Esophagus muscularis mucosa (tissue), 4 donors: ENCODE data around the gene USF3. TPM values are rescaled to one million over a fixed set of nuclear protein-coding genes. Genes with fewer than 3 reads are reported as not detected.

ENCODE experiments used
- DNase-seq: peaks from one replicate; pipeline ENCODE4 v3.0.0-alpha.2; 2017; ENCODE audit errors: extremely low spot score
- H3K27ac ChIP-seq, 4 donors: fragments of 200-600 bp; sonication (generic); replicated peaks in 1 of 4; 1 replicate in 3 of 4; 2 replicates in 1 of 4; pipeline ENCODE4 v1.5.1; 2016 to 2019; ENCODE audit warnings: mild to moderate bottlenecking in 1 of 4
- H3K27me3 ChIP-seq, 4 donors: fragments of 200-600 bp; sonication (generic); one replicate each; pipeline versions ENCODE4 v1.5.1 to v1.6.0; 2016 to 2019
- H3K36me3 ChIP-seq, 4 donors: fragments of 200-600 bp; sonication (generic); one replicate each; pipeline ENCODE4 v1.5.1; 2016 to 2019
- H3K4me1 ChIP-seq, 4 donors: fragments of 200-600 bp; sonication (generic); one replicate each; pipeline ENCODE4 v1.5.1; 2016 to 2019
- H3K4me3 ChIP-seq, 4 donors: fragments of 200-600 bp; sonication (generic); 1 replicate in 2 of 4; 2 replicates in 2 of 4; pipeline ENCODE4 v1.5.1; 2016 to 2019; ENCODE audit warnings: mild to moderate bottlenecking in 4 of 4, moderate library complexity in 1 of 4
- H3K9me3 ChIP-seq, 4 donors: fragments of 200-600 bp; sonication (generic); 1 replicate in 3 of 4; 2 replicates in 1 of 4; pipeline ENCODE4 v1.5.1; 2016 to 2019
- EP300 ChIP-seq: sonication (generic); formaldehyde crosslinking; IDR thresholded peaks from one replicate; pipeline ENCODE4 v1.6.1; 2017; ENCODE audit warnings: antibody characterized with exemption
- POLR2A ChIP-seq: fragments of 450-650 bp; IDR thresholded peaks from one replicate; pipeline ENCODE4 v1.6.1; 2017; ENCODE audit warnings: antibody characterized with exemption, moderate library complexity, mild to moderate bottlenecking, low read depth
- POLR2AphosphoS5 ChIP-seq, 2 donors: sonication (generic); formaldehyde crosslinking; IDR thresholded peaks; one replicate each; pipeline ENCODE4 v1.6.1; 2017; ENCODE audit warnings: antibody characterized with exemption in 2 of 2
- WGBS: methylation state at CpG from one replicate; pipeline ENCODE4 v1.1.5; 2018; 5-methylcytosine and 5-hydroxymethylcytosine counted together
- intact Hi-C: fragments of 100-400 bp; cut with DNase I; formaldehyde crosslinking; loops from one replicate; pipeline ENCODE4 v1.15.1; 2023
- total RNA-seq, 4 donors: library from RNA; depleted of rRNA; stranded (reverse); fragments of >200 nt; gene quantifications; one replicate each; pipeline versions ENCODE4 v1.1.0 to v1.2.1, GENCODE V29; 2016
- TF ChIP-seq, protein P1 (sequence below), 3 experiments: fragments of 200-600 bp in 2 of 3; fragments of 450-650 bp in 1 of 3; sonication (generic) in 2 of 3; IDR thresholded peaks; one replicate each; pipeline ENCODE4 v1.5.1; 2017 to 2019; ENCODE audit warnings: antibody characterized with exemption in 3 of 3, mild to moderate bottlenecking in 2 of 3, moderate library complexity in 1 of 3

Gene USF3
- total RNA-seq, 4 donors from 2014 or later = 20.8 to 28.6 (median 25.0) TPM

GRCh38 chr3:113662824-113663223, 33.6 kb downstream of the USF3 start:
- H3K36me3 ChIP-seq = peaks cover 0 to 62% (median 28%) of the 10 kb centered on the region in 4 donors
- no peak for DNase-seq
- peaks cover 9 to 42% (median 25%) of the 10 kb centered on the region in 4 donors for H3K4me1 ChIP-seq
- 62% methylated on average over 1 of the region's 1 CpG for WGBS
- TF ChIP-seq EP300 (no peak), POLR2A (no peak), POLR2AphosphoS5 (IDR thresholded peaks at IDR 0.05) (no peak)
- TF ChIP-seq, protein P1, sequence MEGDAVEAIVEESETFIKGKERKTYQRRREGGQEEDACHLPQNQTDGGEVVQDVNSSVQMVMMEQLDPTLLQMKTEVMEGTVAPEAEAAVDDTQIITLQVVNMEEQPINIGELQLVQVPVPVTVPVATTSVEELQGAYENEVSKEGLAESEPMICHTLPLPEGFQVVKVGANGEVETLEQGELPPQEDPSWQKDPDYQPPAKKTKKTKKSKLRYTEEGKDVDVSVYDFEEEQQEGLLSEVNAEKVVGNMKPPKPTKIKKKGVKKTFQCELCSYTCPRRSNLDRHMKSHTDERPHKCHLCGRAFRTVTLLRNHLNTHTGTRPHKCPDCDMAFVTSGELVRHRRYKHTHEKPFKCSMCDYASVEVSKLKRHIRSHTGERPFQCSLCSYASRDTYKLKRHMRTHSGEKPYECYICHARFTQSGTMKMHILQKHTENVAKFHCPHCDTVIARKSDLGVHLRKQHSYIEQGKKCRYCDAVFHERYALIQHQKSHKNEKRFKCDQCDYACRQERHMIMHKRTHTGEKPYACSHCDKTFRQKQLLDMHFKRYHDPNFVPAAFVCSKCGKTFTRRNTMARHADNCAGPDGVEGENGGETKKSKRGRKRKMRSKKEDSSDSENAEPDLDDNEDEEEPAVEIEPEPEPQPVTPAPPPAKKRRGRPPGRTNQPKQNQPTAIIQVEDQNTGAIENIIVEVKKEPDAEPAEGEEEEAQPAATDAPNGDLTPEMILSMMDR (IDR thresholded peaks at IDR 0.05) = no peak
- H3K27ac ChIP-seq = peak overlapping the region; percentile 45 to 70 (median 64)
- no peaks in the 10 kb centered on the region for H3K9me3 ChIP-seq
- H3K4me3 ChIP-seq = no peak overlapping the region
- intact Hi-C loops = no loop called here
- H3K27me3 ChIP-seq = no peaks in the 10 kb centered on the region

- intact Hi-C loops = no loop called here
- H3K4me3 ChIP-seq = no peak overlapping the region
- no peak for DNase-seq
- no peaks in the 10 kb centered on the region for H3K27me3 ChIP-seq
- 44% methylated on average over 4 of the region's 4 CpGs for WGBS
- no peak for TF ChIP-seq POLR2A
- TF ChIP-seq POLR2AphosphoS5 (IDR thresholded peaks at IDR 0.05) = peak; percentile 39 to 40
- peak overlapping the region; percentile 61 to 70 (median 65) for H3K27ac ChIP-seq
- peaks cover 9 to 35% (median 20%) of the 10 kb centered on the region in 4 donors for H3K4me1 ChIP-seq
- H3K36me3 ChIP-seq = peaks cover 0 to 62% (median 35%) of the 10 kb centered on the region in 4 donors
- no peaks in the 10 kb centered on the region for H3K9me3 ChIP-seq
Measured at GRCh38 chr3:113660896-113661295, 35.5 kb downstream of the USF3 start.

- 93% methylated on average over 2 of the region's 2 CpGs for WGBS
- no peak for DNase-seq
- H3K36me3 ChIP-seq = peaks cover 0 to 58% (median 32%) of the 10 kb centered on the region in 4 donors
- no peaks in the 10 kb centered on the region for H3K9me3 ChIP-seq
- TF ChIP-seq POLR2A = no peak
- TF ChIP-seq, protein P1 (IDR thresholded peaks at IDR 0.05) = no peak
- TF ChIP-seq POLR2AphosphoS5 (IDR thresholded peaks at IDR 0.05) = no peak
- TF ChIP-seq EP300 = no peak
- peaks cover 9 to 35% (median 23%) of the 10 kb centered on the region in 4 donors for H3K4me1 ChIP-seq
- no peak overlapping the region for H3K4me3 ChIP-seq
- intact Hi-C loops = no loop called here
- H3K27ac ChIP-seq = peak overlapping the region; percentile 61 to 70 (median 65)
- H3K27me3 ChIP-seq = no peaks in the 10 kb centered on the region
Measured at GRCh38 chr3:113660458-113660857, 36.0 kb downstream of the USF3 start.

DNA sequence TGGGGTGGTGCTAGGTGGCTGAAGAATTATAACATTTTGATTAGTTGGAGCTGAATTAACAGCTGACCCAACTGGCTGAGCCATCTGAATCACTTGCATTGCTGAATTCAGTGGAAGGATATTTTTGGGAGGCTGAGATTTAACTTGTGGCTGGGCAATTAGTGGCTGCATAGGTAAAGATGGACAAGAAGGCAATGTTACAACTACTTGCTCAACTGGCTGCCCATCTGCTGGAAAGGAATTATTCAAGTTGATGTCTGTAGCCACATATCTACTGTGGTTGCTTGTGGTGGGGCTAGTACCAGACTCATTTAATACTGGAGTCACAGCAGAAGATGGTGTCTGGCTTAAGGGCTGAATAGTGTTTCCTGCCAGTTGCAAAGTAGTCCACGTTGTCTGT, 36.4 kb downstream of the USF3 start:
- TF ChIP-seq, protein P1 (IDR thresholded peaks at IDR 0.05) = no peak
- TF ChIP-seq POLR2A (no peak), EP300 (no peak), POLR2AphosphoS5 (IDR thresholded peaks at IDR 0.05) (no peak)
- peak overlapping the region; percentile 61 to 70 (median 65) for H3K27ac ChIP-seq
- no peak for DNase-seq
- intact Hi-C loops = no loop called here
- no peaks in the 10 kb centered on the region for H3K27me3 ChIP-seq
- H3K4me3 ChIP-seq = no peak overlapping the region
- peaks cover 0 to 55% (median 30%) of the 10 kb centered on the region in 4 donors for H3K36me3 ChIP-seq
- WGBS = 94% methylated on average over 1 of the region's 1 CpG
- no peaks in the 10 kb centered on the region for H3K9me3 ChIP-seq
- peaks cover 11 to 39% (median 27%) of the 10 kb centered on the region in 4 donors for H3K4me1 ChIP-seq

DNA sequence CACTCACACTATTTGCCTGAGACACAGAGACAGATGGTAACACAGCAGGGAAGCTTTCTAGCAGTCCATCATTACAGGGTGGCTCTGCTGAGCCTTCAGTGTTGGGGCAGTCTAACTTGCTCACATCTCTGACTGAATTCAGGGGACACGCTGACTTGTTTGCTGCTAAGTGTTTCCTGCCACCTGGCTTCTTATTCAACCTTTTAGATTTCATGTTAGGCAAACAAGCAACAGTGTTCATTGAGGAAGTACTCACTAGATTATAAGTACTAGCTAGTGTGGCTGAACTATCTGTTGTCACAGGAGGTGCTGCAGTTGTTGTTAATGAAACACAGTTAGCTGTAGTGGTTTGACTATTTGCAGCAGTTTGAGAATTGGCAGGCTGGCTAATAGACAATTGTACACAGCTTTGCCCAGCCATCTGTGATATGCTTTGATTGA, 37.3 kb downstream of the USF3 start:
- TF ChIP-seq, protein P1 (IDR thresholded peaks at IDR 0.05) = no peak
- TF ChIP-seq EP300 = no peak
- TF ChIP-seq POLR2AphosphoS5 (IDR thresholded peaks at IDR 0.05) = no peak
- TF ChIP-seq POLR2A = no peak
- H3K27me3 ChIP-seq = no peaks in the 10 kb centered on the region
- DNase-seq = no peak
- H3K36me3 ChIP-seq = peaks cover 0 to 48% (median 26%) of the 10 kb centered on the region in 4 donors
- 100% methylated on average over 1 of the region's 1 CpG for WGBS
- intact Hi-C loops = no loop called here
- H3K9me3 ChIP-seq = no peaks in the 10 kb centered on the region
- no peak overlapping the region for H3K27ac ChIP-seq
- no peak overlapping the region for H3K4me3 ChIP-seq
- H3K4me1 ChIP-seq = peaks cover 11 to 47% (median 36%) of the 10 kb centered on the region in 4 donors
